Breast epithelium (tissue), 4 donors: ENCODE results near the gene TMEM250. TPM values are rescaled to one million over a fixed set of nuclear protein-coding genes. Genes with fewer than 3 reads are reported as not detected.

Experiments
- DNase-seq, 2 donors: peaks; one replicate each; pipeline ENCODE4 v3.0.0-alpha.2; 2019; ENCODE audit warnings: low spot score in 2 of 2
- H3K27ac ChIP-seq, 2 donors: fragments of 200-600 bp; sonication (generic) in 1 of 2; one replicate each; pipeline ENCODE4 v1.5.1; 2016 to 2019; ENCODE audit warnings: mild to moderate bottlenecking in 1 of 2
- H3K27me3 ChIP-seq, 2 donors: fragments of 200-600 bp; sonication (generic) in 1 of 2; one replicate each; pipeline versions ENCODE4 v1.5.1 to v1.6.0; 2017 to 2019; ENCODE audit warnings: control low read depth in 1 of 2, mild to moderate bottlenecking in 1 of 2
- H3K36me3 ChIP-seq: fragments of 200-600 bp; one replicate; pipeline ENCODE4 v1.5.1; 2019
- H3K4me1 ChIP-seq, 2 donors: fragments of 200-600 bp; sonication (generic); one replicate each; pipeline ENCODE4 v1.5.1; 2016 to 2019; ENCODE audit warnings: control low read depth in 1 of 2
- H3K4me3 ChIP-seq, 3 donors: fragments of 200-600 bp; sonication (generic); 1 replicate in 2 of 3; 2 replicates in 1 of 3; pipeline ENCODE4 v1.5.1; 2016 to 2019; ENCODE audit warnings: mild to moderate bottlenecking in 3 of 3, moderate library complexity in 2 of 3
- H3K9me3 ChIP-seq, 2 donors: fragments of 200-600 bp; sonication (generic) in 1 of 2; one replicate each; pipeline ENCODE4 v1.5.1; 2016 to 2019; ENCODE audit warnings: control low read depth in 1 of 2
- CTCF ChIP-seq, 3 donors: fragments of 450-650 bp; IDR thresholded peaks; one replicate each; pipeline ENCODE4 v1.5.1; 2016 to 2017; ENCODE audit warnings: antibody characterized with exemption in 3 of 3, mild to moderate bottlenecking in 3 of 3, moderate library complexity in 3 of 3
- POLR2A ChIP-seq: fragments of 450-650 bp; IDR thresholded peaks from one replicate; pipeline ENCODE4 v1.6.1; 2016; ENCODE audit warnings: antibody characterized with exemption, mild to moderate bottlenecking, moderate library complexity
- POLR2AphosphoS5 ChIP-seq, 3 donors: sonication (generic); formaldehyde crosslinking; IDR thresholded peaks; one replicate each; pipeline ENCODE4 v1.6.1; 2017; ENCODE audit warnings: antibody characterized with exemption in 3 of 3
- intact Hi-C: fragments of 100-400 bp; cut with DNase I; formaldehyde crosslinking; loops from one replicate; pipeline ENCODE4 v1.15.1; 2023; ENCODE audit warnings: low total_unique reads
- total RNA-seq, 3 donors: library from RNA; depleted of rRNA; stranded (reverse); fragments of >200 nt; gene quantifications; one replicate each; pipeline ENCODE4 v1.1.0, GENCODE V29; 2016

The TMEM250 gene
- total RNA-seq, 3 donors from 2014 or later, result 24.9 to 29.5 (median 26.1) TPM

- no peak overlapping the region for H3K4me3 ChIP-seq
- no peaks in the 10 kb centered on the region for H3K36me3 ChIP-seq
- intact Hi-C loops, result no loop called here
- no peaks in the 10 kb centered on the region for H3K9me3 ChIP-seq
- H3K27ac ChIP-seq, result no peak overlapping the region
- DNase-seq, result no peak
- no peaks in the 10 kb centered on the region for H3K4me1 ChIP-seq
- TF ChIP-seq CTCF (IDR thresholded peaks at IDR 0.05) (no peak), POLR2AphosphoS5 (IDR thresholded peaks at IDR 0.05) (no peak), POLR2A (no peak)
- H3K27me3 ChIP-seq, result peaks cover 2 to 39% of the 10 kb centered on the region in 2 donors
These were observed 31.2 kb upstream of the TMEM250 start for GRCh38 chr9:136149853-136150252.

- H3K27ac ChIP-seq, result no peak overlapping the region
- DNase-seq, result no peak
- TF ChIP-seq POLR2AphosphoS5 (IDR thresholded peaks at IDR 0.05) (no peak), POLR2A (no peak), CTCF (IDR thresholded peaks at IDR 0.05) (no peak)
- no peak overlapping the region for H3K4me3 ChIP-seq
- intact Hi-C loops, result no loop called here
- no peaks in the 10 kb centered on the region for H3K36me3 ChIP-seq
- H3K9me3 ChIP-seq, result no peaks in the 10 kb centered on the region
- H3K27me3 ChIP-seq, result peaks cover 2 to 39% of the 10 kb centered on the region in 2 donors
- H3K4me1 ChIP-seq, result no peaks in the 10 kb centered on the region
These were observed 30.7 kb upstream of the TMEM250 start for GRCh38 chr9:136149337-136149736.

DNA sequence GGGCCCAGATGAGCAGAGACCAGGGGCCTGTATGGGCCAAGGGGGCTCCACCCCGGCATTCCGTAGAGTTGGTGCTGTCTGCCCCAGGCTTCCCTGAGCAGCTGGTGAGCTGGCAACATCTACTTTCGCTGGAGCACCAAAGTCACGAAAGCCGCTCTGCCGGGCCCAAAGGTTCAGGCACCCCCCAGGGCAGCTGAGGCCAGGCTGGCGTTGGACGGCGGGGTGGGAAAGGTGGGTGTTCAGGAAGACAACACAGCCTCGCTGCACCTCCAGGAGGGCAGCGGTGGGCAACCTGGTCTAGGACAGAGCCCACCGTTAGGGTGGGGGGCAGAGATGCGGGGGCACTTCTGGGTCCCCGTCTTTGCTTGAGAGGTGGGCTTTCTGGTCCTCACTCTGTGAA lies 30.1 kb upstream of the TMEM250 start:
- intact Hi-C loops, result no loop called here
- DNase-seq, result no peak
- TF ChIP-seq POLR2AphosphoS5 (IDR thresholded peaks at IDR 0.05) (no peak), CTCF (IDR thresholded peaks at IDR 0.05) (no peak), POLR2A (no peak)
- H3K36me3 ChIP-seq, result no peaks in the 10 kb centered on the region
- peaks cover 2 to 44% of the 10 kb centered on the region in 2 donors for H3K27me3 ChIP-seq
- H3K4me3 ChIP-seq, result no peak overlapping the region
- H3K27ac ChIP-seq, result no peak overlapping the region
- H3K4me1 ChIP-seq, result no peaks in the 10 kb centered on the region
- no peaks in the 10 kb centered on the region for H3K9me3 ChIP-seq

DNA sequence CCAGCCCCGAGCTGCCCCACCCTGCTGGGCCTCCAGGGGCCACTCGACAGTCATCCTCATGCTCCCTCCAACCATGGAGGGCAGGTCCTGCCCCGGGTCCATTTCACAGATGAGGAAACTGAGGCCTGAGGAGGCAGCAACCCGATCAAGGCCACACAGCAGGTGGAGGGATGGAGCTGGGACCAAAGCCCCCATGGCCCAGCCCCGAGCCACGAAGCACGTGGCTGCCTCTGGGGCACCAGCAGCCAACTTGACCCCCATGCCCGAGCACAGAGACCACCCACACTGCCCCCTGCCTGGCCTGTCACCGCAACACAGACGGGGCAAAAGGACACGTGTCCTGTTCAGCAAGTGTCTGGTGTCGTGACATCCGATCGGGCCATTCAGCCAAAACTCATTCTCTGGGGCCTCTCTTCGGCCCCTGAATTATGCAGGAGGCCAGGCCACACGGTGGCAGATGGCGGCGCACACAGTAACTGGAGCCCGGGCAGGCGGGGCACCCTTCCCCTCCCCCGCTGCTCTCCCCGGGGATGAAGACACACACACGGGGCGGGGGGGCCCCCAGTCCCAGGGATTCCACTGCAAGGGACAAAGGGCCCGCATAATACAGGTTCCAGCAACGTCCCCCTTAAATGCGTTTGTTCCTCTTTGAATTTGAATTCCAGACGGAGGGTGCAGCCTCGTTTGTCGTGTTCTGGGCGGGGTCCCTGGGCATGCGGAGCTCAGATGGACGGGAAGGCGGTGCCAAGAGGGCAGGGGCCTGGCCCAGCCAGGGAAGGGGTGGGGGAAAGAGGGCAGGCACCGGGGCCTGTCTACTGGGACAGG lies 29.4 kb upstream of the TMEM250 start:
- Histone ChIP-seq H3K27ac (no peak overlapping the region), H3K4me3 (no peak overlapping the region), H3K27me3 (peaks cover 2 to 50% of the 10 kb centered on the region in 2 donors), H3K36me3 (no peaks in the 10 kb centered on the region), H3K4me1 (no peaks in the 10 kb centered on the region), H3K9me3 (no peaks in the 10 kb centered on the region)
- no peak for DNase-seq
- intact Hi-C loops, result no loop called here
- TF ChIP-seq CTCF (IDR thresholded peaks at IDR 0.05) (no peak), POLR2AphosphoS5 (IDR thresholded peaks at IDR 0.05) (no peak), POLR2A (no peak)

DNA sequence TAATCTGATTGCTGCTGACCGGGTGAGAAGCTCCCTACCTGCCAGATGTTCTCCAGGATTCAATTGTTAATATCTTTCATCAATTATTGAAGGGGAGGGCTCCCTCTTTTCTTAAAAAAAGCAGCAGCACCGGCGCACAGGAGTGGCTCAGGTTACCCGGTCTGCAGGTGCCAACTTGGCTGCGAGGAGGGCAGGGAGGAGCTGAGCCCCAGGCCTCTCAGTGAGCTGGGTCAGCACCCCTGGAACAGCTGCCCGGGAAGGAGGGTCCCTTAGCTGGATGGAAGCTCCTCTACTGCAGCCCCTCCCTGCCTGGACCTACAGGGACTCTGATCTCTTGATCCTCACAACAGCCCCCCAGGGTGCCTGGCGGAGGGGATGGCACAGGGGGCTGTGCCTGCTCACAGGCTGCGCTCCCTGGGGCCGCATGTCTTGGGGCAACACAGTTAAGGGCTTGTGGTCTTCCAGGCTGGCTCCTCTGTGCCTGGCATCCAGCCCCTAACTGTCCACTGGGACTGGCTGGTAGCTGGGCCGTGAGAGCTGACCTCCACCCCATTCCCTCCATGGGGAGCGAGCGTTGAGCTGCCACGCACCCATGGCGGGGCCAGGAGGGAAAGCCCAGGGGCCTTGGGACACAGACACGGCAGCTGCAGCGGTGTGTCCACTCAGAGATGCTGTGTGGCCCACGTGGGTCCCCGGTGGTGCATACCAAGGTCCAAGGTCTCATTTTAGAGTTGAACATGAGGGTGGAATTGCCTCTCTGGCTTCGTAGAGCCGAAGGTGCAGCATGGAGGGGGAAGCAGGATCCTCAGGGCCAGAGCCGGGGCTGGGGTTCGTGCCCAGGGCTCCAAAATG lies 28.6 kb upstream of the TMEM250 start:
- Histone ChIP-seq H3K4me1 (no peaks in the 10 kb centered on the region), H3K9me3 (no peaks in the 10 kb centered on the region), H3K27me3 (peaks cover 2 to 53% of the 10 kb centered on the region in 2 donors), H3K27ac (no peak overlapping the region), H3K4me3 (no peak overlapping the region), H3K36me3 (no peaks in the 10 kb centered on the region)
- intact Hi-C loops, result no loop called here
- no peak for TF ChIP-seq POLR2A
- no peak for DNase-seq
